GM18868 (cell line): Measurements from ENCODE around the gene CADPS2.
"Not testable (repeated sequence)": the region's sequence is repeated elsewhere in the genome, so short reads cannot be mapped to it uniquely, and the experiment has no call there.

Source experiments
- ATAC-seq: cut with Tn5 transposase; IDR thresholded peaks from one replicate; pipeline ENCODE4 v1.9.1; 2021; ENCODE audit warnings: mild to moderate bottlenecking, moderate library complexity; ENCODE audit not compliant: unreplicated experiment

The CADPS2 gene

DNA sequence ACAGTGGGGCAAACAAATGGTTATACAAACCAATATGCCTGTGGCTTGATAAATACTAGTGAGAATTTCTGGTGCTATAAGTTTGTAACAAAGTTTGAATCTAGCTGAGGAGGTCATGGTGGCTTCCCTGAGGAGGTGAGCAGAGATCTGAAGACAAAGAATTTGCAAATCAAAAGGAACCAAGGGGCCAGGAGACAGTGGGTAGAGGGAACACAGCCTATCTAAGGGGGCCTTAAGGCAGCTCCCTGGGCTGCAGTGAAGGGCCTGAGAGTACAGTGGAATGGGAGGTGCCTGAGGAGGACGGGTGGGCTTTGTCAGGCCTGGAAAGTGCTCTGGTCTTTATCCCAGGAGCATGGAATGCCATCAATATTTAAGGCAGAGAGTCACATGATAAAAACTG, 209.1 kb downstream of the CADPS2 start:
- ATAC-seq, result no peak

DNA sequence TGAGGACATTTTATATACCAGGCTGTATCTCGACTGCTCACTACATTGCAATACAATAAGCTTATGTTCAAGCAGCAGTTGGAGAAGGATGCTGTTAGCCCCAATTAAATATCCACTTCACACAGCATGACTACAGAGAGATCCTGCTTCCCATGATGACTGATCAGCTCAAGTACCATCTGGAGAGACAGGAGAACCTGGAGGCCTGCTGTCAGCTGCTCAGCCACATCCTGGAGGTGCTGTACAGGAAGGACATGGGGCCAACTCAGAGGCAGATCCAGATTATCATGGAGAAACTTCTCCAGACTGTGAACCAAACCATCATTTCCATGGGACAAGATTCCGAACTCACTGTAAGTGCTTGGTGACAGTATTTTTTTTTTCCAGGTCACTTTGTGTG, 209.8 kb downstream of the CADPS2 start:
- no peak for ATAC-seq

DNA sequence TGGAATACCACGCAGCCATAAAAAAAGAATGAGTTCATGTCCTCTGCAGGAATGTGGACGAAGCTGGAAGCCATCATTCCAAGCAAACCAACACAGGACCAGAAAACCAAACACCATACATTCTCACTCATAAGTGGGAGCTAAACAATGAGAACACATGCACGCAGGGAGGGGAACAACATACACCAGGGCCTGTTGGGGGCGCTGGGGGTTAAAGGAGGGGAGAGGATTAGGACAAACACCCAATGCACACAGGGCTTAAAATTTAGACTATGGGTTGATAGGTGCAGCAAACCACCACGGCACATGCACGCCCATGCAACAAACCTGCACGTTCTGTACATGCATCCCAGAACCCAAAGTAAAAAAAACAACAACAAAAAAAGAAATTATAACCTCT, 210.6 kb downstream of the CADPS2 start:
- ATAC-seq, result no peak

DNA sequence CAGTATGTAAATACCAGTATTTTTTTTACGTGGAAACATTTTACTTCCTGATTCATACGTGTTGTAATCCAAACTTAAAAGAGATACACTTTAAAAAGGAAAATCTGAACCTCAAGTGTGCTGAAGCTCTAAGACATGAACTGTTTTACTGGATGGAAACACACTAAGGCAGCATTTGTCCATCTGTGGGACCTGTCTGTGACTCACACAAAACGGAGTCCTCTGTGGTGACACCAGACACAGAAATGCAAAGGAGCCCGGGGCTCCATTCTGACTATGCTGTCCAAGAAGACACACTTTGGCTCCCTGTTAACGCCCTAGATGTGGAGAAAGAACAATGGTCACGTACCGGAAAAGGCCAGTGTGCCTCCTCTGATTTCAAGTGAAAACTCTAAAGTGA, 211.2 kb downstream of the CADPS2 start:
- ATAC-seq, result no peak

DNA sequence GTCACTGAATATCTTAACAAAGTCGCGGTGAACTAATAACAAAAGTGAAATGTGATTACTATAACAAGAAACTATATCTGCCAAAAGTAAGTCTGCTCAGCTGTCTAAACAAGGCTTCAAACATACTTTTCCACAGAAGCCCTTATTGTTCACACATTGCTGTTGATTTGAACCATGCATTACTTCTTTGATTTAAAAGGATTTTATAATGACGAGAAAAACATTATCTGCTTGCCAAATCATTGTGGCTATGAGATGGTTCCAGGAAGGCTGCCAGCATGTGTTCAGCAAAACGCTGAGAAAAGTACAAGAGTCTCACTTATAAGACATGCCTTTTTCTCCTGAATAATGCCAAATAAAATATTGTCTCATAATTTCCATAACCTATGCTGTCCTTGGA, 211.8 kb downstream of the CADPS2 start:
- no peak for ATAC-seq

DNA sequence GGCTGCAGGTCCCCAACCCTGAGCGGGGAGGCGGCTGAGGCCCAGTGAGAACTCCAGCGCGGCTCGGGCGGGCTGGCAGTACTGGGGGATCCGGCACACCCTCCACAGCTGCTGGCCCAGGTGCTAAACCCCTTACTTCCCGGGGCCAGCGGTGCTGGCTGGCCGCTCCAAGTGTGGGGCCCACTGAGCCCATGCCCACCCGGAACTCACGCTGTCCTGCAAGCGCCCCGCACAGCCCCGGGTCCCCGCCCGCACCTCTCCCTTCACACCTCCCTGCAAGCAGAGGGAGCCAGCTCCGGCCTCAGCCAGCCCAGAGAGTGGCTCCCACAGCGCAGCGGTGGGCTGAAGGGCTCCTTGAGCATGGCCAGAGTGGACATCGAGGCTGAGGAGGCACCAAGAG, 212.3 kb downstream of the CADPS2 start:
- ATAC-seq, result no peak

DNA sequence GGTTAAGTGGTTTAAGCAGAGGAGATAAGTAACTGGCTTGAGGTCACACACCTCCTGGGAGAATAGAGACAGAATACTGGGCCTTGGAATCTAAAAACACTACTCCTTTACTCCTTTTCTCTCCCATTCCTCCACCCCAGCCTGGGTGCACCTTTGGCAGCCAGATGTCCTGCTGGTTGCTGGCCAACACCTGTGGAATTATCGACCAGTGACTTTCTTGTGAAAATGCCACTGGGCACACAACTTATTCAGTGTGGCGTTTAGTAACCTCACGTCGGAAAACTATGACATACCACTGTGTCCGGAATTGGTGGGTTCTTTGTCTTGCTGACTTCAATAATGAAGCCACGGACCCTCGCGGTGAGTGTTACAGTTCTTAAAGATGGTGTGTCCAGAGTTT, 213.7 kb downstream of the CADPS2 start:
- no peak for ATAC-seq

DNA sequence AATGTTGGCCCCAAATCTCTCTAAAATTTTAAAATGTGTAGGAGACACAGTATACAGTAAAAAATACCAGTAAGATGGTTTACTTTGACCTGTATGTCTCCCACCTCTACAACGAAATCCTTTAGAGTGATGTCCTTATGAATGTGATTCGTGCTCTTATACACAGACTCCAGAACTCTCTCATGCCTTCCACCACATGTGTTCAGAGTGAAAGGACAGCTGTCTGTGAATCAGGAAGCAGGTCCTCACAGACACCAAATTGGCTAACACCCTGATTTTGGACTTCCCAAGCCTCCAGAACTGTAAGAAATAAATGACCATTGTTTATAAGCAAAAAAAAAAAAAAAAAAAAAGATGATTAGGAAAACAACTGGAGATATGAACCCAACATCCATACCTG, 222.5 kb downstream of the CADPS2 start:
- no peak for ATAC-seq

DNA sequence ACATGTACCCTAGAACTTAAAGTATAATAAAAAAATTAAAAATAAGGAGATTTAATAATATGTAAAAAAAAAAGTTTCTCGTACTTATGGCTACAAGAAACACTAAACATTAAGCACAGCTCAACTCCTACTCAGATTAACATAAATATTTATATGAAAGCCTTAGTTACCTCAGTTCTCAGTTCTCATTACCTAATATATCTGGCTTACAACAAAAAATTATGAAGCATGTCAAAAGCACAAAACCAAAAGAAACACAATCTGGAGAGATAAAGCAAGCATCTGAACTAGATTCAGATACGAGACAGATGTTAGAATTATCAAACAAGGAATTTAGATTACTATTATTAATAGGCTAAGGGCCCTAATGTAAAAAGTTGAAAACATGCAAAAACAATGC, 227.4 kb downstream of the CADPS2 start:
- ATAC-seq, result no peak

DNA sequence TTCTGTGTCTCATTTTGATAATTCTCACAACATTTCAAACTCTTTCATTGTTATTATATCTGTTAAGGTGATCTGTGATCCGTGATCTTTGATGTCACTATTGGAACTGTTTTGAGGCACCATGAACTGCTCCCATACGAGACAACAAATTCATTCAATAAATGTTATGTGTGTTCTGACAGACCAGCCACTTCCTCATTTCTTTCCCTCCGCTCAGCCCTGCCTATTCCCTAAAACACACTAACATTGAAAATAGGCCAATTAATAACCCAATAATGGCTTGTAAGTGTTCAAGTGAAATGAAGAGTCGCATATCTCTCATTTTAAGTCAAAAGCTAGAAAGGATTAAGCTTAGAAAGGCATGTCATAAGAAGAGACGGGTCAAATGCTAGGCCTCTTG, 232.6 kb downstream of the CADPS2 start:
- ATAC-seq, result no peak

DNA sequence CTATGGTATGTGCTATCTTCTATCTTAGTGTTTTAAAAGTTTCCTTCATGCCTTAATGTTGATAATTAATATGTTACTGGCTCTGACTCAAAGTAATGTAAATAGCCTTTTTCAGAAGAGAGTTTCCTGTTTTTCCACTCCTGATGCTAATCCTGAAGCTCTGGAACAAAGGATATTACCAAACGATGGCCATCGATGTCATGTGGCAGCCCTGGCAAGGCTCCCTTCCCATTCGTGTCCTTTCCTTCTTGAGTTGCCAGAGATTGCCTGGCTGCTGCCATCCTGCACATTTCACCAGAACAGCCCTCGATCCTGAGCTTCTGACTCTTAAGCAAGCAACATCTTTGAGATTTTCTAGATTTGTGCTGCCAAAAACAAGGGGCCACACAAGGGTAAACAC, 233.4 kb downstream of the CADPS2 start:
- ATAC-seq, result no peak

DNA sequence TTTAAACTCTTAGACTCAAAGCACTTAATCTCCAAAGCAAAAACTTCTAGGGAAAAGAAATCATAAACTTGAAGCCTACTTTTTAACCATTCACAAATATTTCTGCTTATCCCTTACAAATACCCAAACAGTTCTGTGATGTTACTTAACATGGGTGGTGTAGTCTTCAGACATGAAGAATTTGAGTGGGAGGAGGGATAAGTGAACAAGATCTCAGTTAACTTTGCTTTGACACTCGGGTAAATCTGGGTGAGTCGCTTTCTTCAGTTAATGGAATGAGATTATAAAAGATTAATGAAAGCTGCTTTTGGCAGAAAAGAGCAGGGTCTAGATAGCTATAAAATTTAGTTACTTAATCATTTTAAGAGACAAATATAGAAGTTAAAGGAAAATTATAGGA, 234.8 kb downstream of the CADPS2 start:
- ATAC-seq, result no peak

DNA sequence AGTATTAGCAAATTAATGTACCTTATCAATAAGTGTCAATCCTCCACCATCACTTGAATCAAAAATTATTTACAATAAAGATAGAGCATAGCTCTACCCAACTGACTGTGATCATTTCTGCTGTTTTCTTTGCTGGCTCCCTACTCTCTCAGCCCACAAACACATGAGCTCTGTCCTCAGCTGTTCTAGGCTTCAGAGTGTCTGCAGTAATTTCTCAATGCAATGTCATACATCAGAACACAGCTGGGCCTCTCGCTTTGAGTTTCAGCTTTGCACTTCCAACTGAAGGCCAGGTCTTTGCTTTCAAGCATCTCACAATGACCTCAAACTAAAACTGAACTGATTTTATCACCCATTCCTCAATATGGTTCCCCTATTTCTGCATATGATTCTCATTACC, 243.0 kb downstream of the CADPS2 start:
- no peak for ATAC-seq

DNA sequence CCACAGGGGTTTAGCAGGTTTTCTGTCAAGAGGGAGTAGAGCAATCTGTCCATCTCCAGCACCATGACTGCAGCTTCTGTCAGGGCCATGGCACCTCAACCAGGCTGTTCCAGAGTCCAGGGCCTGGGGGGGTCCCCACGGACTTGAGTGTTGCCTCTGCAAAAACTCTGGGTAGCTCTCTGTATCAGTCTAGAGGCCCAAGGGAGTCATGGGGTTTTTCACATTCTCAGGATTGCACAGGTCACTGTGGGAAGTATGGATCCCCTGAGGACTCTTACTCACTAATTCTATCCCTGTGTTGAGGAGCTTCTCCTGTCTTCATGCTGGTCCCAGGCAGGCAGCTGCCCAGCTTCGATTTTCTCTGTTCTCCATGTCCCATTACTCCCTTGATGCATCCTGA, 247.8 kb downstream of the CADPS2 start:
- ATAC-seq, result no peak

DNA sequence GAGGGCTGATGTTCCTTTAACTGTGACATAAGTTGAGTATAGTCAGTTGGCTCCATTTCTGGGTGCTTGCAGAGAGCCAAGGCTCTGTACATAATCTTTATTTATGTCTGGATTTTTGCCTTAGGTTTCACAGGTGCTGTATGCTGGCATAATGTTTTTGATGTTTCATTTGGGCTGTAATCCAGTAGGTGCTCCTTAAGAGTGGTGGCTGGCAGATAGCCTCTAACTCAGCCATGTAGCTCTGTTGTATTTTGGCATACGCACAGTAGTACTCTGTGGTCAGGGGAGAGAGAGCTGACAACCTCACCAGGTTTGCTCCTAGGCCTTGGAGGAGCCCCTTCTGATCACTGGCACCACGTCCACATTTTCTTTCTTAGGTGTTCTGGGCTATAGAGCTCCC, 248.5 kb downstream of the CADPS2 start:
- no peak for ATAC-seq

DNA sequence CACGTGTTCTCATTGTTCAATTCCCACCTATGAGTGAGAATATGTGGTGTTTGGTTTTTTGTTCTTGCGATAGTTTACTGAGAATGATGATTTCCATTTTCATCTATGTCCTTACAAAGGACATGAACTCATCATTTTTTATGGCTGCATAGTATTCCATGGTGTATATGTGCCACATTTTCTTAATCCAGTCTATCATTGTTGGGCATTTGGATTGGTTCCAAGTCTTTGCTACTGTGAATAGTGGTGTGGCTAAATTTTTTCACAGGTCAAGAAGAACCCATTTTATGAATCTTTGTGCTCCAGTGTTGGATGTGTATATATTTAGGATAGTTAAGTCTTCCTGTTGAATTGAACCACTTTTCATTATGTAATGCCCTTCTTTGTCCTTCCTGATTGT, 250.8 kb downstream of the CADPS2 start:
- ATAC-seq, result not testable (repeated sequence)

DNA sequence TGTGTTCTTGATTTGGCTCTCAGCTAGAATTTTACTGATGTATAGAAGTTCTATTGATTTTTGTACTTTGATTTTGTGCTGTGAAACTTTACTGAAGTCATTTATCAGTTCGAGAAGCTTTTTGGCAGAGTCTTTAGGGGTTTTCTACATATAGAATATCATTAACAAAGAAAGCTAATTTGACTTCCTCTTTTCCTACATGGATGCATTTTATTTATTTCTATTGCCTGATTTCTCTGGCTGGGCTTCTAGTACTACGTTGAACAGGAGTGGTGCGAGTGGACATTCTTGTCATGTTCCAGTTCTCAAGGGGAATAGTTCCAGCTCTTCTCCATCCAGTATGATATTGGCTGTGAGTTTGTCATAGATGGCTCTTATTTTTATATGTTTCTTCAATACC, 252.8 kb downstream of the CADPS2 start:
- ATAC-seq, result no peak

DNA sequence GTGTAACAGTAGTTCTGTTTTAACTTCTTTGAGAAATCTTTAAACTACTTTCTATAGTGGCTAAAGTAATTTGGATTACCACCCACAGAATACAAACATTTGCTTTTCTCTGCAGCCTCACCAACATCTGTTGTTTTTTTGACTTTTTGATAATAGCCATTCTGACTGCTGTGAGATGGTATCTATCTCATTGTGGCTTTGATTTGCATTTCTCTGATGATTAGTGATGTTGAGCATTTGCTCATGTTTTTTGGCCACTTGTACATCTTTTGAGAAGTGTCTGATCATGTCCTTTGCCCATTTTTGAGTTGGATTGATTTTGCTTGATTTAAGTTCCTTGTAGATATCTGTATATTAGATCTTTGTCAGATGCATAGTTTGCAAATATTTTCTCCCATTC, 254.0 kb downstream of the CADPS2 start:
- no peak for ATAC-seq

DNA sequence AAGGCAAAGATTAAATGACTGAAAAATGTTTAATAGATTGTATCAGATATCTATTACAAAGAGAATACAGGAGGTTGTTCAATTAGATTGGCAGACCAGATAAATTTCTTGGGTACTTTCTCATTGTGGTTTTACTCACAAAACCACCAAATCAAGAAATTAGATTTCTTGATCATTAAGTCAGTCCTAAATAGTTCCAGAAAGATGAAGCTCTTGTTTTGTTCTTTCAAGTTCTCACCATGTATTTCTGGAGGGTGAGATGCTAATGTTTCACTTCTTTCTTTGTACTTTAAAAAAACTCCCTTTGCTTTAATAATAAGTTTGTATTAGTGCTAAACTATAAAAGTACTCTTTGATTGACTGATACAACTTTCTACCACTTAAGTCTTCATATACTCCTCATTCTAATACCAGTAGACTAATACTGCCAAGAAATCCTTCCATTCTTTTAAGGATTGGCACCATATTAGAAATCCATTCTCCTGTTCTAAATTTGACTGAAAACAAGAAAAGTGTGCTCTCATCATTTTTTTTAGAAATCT, 256.8 kb downstream of the CADPS2 start:
- ATAC-seq, result peak; percentile 45

DNA sequence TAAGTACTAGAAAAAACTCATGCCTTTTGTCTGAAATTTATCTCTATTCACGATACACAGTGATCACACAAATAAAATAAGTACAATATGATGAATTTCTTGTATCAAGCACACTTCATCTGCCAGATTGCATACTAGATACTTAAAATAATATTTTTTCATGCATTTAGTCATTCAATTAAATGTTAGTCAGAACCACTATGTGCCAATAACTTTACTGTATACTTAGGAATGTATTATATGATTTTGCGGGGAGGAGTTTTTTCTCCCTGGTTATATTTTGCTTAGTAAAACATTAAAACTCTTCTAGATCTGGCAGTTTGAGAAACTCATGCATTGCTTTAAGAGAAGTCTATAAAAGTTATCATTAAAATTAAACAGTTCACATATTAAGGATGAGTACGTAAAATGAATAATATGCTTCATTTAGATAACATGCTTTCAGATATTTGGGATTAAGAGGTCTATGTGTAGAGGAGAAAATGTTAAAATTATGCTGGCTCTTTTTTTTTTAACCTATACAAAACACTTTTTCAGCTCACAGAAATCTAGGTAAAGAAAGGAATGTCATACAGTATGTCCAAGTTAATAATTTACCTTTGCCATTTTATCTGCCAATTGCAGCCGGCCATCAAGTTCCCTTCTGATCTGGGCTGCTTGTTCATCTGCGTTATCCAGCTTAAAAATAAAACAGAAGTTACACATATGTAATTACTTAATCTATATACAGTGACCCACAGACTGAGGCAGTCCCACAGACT, 257.4 kb downstream of the CADPS2 start:
- no peak for ATAC-seq

DNA sequence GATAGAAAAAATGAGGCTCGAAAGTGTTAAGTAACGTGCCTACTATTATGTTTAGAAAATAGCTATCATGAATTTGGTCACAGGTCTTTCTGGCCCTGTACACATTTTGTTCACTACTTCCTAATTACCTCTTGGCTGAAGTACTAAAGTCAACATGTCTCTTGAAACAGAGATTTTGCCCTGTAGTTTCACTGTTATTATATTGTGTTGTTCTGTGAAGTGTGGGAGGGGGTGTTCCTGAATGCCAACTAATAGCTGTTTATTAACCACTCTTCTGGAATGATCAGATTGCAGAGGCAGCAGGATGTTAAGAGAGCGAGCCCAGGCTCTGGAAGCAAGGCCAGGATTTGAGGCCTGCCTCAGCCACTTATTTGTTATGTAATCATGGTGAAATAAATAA, 259.5 kb downstream of the CADPS2 start:
- ATAC-seq, result no peak

DNA sequence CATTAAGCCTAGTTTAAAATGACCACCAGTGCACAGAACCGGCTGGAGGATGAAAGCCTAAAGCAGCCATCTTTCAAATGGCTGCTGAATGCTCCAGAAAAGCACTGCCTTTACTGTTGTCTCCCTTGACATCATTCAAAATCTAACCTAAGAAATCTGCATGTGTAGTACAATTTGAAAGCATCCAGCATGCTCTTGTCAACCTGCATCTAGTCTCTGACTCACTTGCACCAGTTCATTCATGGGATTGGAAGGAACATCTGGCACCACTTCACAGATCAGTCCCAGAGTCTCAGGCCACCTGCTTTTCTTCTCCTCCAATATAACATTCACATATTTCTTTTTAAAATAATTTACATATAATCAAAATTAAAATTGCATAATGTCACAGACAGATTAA, 263.6 kb downstream of the CADPS2 start:
- ATAC-seq, result no peak

DNA sequence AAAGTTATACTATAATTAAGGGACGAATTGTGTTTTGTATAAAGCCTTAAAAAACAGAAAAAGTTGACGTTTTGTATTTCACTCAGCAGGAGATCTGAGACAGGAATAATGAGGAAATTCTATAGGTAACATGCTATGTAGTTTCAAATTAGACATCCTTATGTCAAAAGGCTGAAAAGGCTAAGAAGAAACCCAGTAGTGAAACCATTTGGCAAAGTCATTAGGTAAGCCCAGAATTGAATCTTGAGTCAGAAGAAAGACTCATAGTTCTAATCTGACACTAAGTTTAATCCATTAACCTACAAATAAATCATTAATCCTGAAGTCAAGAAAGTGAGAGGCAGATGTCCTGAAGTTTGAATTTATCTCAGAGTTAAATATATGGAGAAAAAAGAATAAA, 266.6 kb downstream of the CADPS2 start:
- no peak for ATAC-seq
